Mesenteric fat pad (tissue), 1 donor: Measurements from ENCODE around the gene ZMYM5. TPM values are rescaled to one million over a fixed set of nuclear protein-coding genes. Genes with fewer than 3 reads are reported as not detected.
"Not testable (repeated sequence)": the region's sequence is repeated elsewhere in the genome, so short reads cannot be mapped to it uniquely, and the experiment has no call there.

ENCODE experiments used
- DNase-seq: peaks from one replicate; pipeline ENCODE4 v3.0.0-alpha.2; 2020; ENCODE audit warnings: low spot score
- long read RNA-seq: library from polyadenylated mRNA; unstranded; transcript quantifications from one replicate; pipeline ENCODE4 v2.0.0, GENCODE V29; 2020
- total RNA-seq: library from RNA; stranded (reverse); fragmentation: NEBNext Ultra II Directional; extraction: Animal tissue kit (Norgen Biotek cat#: 25700); gene quantifications from one replicate; pipeline ENCODE4 v1.2.1, GENCODE V29; 2021
- donor health status: DM: yes; HTN: yes; CAD: no.

ZMYM5 gene
- 18.6 TPM for total RNA-seq
- long read RNA-seq, transcript ZMYM5-201 (8 exons, 3,268 nt) = major isoform, 18 of 60 reads
- long read RNA-seq, transcript ZMYM5-202 (6 exons, 1,382 nt) = minor isoform, 7 of 60 reads
- long read RNA-seq, partial matches to known transcripts = 14 of 60 reads
- long read RNA-seq, other reads (novel, unspliced or antisense) = 17 of 60 reads

DNA sequence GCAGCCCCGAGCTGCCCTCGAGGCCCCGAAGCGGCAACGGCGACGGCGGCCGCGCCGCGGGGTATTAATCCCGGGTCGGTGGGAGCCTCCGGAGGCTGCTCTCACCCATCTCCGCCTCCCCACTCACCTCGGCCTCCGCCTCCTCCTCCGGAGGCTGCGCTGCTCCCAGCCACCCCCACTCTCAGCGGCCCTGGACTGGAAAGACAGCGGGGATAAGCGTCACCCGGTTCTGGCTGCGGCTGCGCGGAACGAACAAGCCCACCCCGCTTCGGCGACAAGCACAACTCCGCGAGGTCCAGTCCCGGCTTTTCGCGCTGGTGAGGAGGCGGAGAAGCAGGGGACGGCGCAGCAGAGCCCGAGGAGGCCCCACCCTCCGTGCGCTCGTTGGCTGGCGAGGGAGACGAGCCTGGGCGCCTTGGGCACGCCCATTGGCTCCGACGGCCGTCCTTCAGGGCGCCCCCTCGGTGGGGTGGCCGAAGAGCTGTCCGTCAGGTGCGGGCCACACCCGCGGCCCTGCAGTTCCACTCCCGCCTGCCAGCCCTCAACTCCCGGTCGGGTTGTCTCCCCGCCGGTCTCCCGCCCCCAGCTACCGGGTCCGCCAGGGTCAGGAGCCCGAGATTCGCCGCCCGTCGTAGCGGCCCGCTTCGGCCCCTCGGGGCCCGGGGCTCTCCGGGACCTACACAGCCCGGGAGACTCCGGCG, at the start of gene ZMYM5:
TSS of gene ZMYM5 (minus strand) at position 327 of the 701 bp plus-strand sequence. CDS start 11,469 bp downstream, outside the sequence.
- DNase-seq = peak; percentile 100

DNA sequence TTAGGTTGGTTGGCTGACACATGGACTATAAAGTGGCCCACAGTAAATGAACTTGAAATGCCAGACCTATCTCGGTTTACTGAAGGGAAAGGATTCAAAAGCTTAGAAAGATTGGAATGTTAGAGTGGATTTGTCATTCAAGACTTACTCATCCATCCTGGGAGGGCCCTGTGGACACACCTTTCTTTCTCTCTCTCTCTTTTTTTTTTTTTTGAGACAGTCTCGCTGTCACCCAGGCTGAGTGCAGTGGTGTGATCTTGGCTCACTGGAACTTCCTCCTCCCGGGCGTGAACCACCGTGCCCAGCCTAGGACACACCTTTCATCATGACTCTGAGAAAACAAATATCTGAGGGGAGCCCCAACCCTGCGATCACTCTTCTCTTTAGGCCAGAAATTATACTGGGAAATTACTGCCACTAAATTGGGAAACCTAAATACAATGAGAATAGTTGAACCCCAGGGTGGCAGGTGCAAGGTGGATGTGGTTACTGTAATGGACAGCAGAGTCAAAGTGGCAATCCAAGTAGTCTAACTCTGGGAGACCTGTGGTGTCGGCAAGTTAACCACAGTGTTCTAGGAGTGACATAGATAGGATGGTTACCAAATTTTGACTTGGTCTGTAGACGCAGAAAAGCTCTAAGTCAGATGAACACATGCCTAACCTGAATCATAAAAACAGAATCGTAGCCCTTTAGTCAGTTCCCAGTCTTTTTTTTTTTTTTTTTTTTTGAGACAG, 47.1 kb upstream of the ZMYM5 start:
- peak; percentile 33 for DNase-seq

DNA sequence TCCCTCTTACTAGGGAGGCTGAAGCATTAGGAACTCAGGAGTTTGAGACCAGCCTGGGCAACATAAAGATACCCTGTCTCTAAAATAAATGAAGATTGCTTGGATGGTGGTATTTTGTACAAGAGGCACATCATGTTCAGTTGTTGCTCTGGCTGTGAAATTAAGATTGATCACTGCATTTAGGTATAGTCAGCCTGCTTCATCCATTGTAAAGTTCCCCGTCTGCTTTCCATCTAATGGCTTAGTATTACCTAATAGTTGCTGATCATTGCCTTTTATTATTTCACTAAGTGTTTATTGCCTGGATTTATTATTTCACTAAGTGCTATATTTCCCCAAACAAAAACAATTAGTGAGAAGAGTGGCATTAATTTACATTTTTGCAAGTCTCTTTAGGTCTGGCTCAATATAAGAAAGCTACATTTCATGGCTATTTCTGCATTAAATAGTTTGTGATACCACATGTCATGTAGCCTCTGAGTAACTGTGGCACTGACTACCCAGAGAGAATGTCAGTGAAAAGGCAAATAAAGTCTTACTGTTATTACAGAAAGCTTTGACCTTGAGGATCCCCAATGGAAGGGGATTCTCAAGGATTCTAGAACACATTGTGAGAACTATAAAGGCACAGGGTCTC, 45.0 kb upstream of the ZMYM5 start:
- DNase-seq = no peak

DNA sequence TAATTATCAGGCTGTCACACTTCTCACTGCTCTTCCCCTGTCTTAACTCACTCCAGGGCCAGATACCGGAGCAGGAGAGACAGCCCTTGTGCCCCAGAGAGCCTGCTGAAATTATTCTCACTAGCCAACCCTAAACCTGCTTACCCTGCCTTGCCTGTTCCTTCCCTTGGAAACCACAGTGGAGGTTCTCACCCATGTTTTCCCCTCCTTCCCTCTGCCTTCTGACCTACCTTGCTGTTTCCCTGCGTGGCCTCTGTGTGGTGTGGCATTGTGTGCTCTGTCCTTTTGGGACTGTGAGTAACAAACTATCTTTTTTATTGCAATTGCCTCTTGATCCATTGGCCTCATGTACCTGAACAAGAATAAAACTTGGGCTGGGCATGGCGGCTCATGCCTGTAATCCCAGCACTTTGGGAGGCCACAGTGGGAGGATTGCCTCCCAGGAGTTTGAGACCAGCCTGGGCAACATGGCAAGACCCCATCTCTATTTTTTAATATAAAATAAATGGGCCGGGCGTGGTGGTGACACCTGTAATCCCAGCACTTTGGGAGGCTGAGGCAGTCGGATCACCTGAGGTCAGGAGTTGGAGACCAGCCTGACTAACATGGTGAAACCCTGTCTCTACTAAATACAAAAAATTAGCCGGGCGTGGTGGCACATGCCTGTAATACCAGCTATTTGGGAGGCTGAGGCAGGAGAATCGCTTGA, 42.2 kb upstream of the ZMYM5 start:
- peak; percentile 57 for DNase-seq

DNA sequence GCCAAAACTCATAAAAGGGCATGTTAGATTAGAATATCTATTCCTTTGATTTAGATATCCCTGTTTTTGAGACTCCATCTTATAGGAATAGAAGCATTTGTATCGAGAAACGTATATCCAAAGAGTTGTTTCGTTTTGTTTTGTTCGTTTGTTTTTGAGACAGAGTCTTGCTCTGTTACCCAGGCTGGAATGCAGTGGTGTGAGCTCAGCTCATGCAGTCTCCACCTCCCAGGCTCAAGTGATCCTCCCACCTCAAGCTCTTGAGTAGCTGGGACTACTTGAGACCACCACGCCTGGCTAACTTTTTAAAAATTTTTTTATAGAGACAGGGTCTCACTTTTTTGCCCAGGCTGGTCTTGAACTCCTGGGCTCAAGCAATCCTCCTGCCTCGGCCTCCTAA, 26.6 kb upstream of the ZMYM5 start:
- DNase-seq = no peak

DNA sequence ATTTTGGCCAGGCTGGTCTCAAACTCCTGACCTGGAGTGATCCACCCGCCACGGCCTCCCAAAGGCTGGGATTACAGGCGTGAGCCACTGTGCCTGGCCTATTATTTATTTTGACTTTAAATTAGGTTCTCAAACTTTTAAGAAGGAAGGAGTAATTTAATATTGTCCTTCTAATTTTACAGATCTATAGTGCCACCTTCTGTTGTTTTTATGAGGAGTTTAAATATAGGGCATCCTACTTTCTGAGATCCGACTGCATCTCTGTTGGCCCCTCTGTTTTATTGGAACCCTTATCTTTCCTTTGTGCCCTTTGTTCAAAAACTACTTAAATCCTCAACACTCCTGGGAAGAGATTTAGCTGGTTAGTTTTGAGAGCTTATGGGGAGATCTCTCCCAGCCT, 25.4 kb upstream of the ZMYM5 start:
- DNase-seq = no peak

DNA sequence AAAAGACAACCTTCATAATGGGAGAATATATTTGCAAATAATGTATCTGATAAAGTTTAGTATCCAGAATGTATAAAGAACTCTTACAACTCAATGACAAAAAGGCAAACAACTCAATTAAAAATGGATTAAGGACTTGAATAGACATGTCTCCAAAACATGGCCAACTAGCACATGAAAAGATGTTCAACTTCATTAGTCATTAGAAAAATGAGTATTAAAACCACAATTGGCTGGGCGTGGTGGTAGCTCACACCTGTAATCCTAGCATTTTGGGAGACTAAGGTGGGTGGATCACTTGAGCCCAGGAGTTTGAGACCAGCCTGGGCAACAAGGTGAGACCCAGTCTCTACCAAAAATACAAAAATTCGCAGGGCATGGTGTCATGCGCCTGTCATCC, 18.8 kb upstream of the ZMYM5 start:
- DNase-seq = no peak

DNA sequence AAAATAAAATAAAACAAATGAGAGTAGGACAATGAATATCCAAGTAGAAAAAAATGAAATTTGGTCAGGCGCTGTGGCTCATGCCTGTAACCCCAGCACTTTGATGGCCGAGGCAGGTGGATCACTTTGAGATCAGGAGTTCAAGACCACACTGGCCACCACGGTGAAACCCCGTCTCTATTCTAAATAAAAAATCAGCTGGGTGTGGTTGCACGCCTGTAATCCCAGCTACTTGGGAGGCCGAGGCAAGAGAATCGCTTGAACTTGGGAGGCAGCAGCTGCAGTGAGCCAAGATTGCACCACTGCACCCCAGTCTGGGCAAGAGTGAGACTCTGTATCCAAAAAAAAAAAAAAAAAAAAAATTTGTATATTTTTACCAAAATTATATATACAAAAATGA, 18.2 kb upstream of the ZMYM5 start:
- DNase-seq = no peak

DNA sequence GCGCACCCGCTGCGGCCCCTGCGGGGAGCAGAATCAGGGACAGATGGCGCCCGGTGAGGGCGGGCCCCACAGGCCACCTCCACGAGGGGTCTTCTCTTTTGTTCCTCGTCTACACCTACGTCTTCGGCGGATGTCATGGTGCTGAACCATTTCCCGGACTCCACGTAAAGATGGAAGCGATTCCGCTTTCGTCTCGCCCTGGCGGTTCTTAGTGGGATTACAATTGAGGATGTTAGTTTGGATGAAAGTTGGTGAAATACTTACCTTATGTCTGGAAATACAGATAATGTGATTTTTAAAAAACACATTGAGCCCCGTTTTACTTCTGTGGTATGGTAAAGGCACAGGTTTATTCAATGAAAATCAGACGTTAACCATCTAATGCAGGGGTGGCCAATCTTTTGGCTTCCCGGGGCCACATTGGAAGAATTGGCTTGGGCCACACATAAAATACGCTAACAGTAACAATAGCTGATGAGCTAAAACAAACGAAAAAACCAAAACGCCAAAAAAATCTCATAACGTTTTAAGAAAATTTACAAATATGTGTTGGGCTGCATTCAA, 1.4 kb upstream of the ZMYM5 start:
- no peak for DNase-seq

DNA sequence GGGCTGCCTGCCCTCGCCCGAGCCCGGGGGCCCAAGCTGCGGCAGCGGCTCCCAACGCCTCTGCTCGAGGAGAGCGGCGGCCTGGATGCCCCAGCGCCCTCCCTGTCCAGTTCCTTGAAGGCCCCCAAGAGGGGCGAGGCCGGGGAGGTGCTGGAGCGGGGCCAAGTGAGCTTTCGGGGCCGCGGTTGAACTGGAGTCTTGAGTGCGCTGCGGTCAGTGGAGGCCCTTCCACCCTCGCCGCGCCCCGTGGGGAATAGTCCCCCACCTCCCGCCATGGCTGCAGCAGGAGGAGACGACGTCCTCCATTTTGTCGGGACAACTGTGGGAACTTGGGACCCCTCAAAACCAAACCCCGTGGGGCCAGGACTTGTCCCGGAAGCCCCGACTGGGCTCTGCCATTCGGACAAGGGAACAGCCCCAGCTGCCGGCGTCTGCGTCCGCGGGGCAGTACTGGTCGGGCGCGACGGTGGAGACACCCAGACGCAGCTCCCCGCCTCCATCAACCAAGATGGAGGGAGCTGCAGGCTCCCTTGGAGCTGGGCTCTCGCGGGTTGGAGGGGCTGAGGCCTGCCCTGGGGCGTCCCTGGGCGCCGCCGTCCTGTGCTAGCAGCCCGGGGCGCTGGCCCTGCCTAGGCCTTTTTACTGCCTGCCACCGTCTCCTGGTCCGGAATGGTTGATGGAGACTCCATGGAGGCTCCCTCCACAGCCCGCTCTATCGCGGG, 736 bp upstream of the ZMYM5 start:
- DNase-seq = peak; percentile 92

DNA sequence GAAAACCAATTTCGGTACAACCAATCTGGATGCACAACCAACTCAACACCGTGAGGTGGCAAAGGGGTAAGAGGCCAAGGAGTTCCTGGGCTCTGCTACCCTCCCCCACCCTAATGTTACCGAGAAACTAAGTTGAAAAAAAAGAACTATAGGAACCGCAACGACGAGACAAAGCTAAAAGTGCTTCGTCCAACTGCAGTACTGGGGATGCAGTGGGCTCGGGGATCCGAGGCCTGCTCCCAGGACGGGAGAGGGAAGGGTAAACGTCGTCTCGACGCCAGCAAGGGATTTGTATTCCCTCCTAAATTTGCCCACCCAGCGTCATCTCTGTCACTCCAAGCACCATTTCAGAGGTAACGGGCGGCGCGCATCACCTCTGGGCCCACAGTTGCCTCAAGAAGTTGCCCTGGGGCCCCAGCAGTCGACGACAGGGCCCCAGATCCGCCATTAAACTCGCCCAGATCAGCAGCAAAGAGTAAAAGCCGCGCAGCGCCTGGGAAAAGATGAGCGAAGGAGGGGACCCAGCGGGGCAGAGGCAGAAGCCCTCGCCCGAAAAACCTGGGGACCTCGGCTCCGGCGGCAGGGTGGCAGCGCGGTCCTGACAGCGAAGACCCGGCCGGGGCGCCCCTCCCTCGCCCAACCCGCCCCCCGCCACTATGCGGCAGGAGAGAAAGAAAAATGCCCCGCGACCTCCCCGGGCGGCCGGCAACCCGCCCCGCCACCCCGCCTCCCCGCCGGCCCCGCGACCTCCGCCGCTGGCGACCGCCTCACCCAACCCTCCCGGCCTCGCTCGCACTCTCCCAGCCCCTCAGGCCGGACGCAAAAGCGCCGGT, 752 bp downstream of the ZMYM5 start:
- DNase-seq = no peak

DNA sequence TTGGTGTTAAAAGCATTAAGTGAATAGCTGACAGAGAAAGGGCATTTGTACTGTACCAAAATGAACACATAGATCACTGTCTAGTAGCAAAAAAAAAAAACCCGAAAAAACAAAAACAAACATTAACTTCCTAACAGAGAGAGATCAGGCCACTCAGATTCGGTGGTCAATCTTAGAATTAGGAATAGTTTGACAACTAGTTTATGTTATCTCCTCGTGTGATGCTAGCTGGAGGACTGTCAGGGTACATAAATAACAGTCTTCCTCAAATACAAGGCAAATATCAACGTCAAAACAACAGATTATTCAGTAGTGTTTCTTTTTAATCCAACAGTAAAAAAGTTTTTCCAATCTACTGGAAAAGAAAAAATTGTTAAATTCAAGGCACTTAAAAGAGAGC, 1.7 kb downstream of the ZMYM5 start:
- no peak for DNase-seq

DNA sequence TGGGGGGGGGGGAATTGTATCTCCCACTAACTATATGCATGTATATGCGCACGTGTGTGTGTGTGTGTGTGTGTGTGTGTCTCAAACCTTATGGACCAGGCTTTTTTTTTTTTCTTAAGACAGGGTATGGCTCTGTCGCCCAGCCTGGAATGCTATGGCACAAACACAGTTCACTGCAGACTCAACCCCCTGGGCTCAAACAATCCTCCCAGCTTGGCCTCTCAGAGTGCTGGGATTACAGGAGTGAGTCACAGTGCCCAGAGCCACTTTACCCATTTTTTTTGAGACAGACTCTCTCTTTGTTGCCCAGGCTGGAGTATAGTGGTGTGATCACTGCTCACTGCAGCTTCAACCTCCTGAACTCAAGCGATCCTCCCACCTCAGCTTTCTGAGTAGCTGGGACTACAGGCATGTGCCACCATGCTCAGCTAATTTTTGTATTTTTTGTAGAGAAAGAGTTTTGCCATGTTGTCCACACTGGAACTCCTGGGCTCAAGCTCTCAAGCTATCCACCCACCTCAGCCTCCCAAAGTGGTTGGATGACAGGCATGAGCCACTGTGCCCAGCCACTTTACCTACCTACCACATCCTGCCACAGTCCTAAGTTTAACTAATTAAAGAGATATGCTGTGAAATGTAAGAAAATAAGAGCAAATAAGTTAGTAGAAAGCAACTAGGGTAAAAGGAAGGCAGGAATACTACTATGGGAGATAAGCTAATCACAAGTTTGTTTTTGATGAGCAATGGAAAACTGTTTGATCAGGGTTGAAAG, 2.4 kb downstream of the ZMYM5 start:
- DNase-seq = no peak

DNA sequence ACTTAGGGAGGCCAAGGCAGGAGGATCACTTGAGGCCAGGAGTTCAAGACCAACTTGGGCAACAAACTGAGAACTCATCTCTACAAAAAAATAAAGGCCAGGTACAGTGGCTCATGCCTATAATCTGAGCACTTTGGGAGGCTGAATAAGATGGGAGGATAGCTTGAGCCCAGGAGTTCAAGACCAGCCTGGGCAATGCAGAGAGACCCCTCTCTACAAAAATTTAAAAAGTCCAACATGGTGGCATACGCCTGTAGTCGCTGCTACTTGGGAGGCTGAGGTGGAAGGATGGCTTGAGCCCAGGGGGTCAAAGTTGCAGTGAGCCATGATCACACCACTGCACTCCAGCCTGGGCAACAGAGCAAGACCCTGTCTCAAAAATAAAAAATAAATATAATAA, 5.8 kb downstream of the ZMYM5 start:
- not testable (repeated sequence) for DNase-seq

DNA sequence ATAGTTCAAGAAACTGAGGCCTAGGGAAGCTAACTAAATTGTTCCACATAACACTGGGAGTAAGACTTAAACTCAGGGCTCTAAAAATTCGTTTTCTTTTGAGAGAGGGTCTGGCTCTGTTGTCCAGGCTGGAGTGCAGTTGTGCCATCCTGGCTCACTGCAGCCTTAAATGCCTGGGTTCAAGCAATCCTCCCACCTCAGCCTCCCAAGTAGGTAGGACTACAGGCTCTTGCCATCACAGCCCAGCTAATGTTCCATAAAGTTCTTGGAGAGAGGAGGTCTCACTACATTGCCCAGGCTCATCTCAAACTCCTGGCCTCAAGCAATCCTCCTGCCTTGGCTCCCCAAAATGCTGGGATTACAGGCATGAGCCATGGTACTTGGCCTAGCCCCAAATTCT, 10.7 kb downstream of the ZMYM5 start:
- no peak for DNase-seq

DNA sequence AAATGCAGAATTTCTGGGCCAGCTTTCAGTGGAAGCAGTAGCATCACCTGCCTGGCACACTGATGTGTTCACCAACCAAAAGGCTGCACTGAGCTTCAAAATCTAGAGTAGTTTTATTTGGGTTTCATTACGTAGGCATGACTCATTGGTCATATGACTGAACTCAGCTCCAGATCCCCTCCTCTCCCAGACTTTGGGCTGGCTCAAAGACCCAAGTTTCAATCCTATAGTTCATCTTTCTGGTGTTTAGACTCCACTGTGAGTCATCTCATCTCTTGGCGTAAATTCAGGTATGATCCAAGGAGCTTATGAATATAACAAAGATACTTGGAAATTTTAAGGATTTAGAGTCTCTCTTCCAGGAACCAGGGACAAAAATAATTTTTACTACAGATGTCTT, 17.7 kb downstream of the ZMYM5 start:
- no peak for DNase-seq

DNA sequence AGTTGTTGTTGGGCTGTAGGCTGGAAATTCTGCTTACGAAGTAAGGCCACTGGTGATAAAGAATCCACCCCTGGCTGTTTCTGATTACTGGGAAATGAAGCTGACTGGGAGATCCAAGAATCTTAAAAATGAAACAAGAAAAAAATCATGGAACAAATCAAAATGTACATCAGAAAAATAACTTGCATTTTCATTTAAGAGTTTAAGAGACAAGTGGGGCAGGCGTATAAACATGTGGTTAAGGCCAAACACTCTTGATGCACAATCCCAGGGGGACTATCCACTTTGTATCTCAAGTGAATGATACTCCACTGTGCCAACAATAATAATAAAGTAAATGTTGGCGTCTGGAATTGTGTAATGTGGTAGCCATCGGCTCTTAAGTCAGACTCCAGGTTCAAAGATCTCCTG, 24.6 kb downstream of the ZMYM5 start:
- DNase-seq = no peak

DNA sequence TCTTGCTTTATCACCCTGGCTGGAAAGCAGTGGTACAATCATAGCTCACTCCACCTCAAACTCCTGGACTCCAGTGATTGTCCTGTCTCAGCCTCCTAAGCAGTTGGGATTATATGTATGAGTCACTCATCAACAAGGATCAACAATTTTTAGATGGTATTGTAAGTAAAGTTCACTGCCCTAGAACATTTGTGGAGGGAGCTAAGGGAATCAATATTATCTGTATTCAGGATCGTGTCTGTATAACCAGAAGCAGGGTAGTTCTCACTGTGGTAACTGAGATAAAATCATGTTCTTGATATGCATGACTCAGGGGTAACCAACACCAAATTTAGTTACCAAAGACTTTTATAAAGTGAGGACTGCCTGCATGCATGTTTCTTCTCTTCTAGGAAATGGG, 27.0 kb downstream of the ZMYM5 start:
- no peak for DNase-seq

DNA sequence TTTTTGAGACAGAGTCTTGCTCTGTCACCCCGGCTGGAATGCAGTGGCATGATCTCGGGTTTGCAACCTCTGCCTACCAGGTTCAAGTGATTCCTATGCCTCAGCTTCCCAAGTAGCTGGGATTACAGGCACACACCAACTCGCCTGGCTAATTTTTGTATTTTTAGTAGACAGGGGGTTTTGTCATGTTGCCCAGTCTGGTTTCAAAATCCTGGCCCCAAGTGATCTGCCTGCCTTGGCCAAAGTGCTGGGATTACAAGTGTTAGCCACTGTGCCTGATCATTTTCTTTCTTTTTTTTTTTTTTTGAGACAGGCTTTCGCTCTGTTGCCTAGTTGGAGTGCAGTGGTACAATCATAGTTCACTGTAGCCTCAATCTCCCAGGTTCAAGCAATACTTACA, 28.7 kb downstream of the ZMYM5 start:
- DNase-seq = no peak
